ENCODE data around the gene ACSL5. TPM values are rescaled to one million over a fixed set of nuclear protein-coding genes. Genes with fewer than 3 reads are reported as not detected.
"Not testable (repeated sequence)": the region's sequence is repeated elsewhere in the genome, so short reads cannot be mapped to it uniquely, and the experiment has no call there.

ACSL5 gene
- total RNA-seq, 1 donor from 2014 or later = 10.1 TPM

DNA sequence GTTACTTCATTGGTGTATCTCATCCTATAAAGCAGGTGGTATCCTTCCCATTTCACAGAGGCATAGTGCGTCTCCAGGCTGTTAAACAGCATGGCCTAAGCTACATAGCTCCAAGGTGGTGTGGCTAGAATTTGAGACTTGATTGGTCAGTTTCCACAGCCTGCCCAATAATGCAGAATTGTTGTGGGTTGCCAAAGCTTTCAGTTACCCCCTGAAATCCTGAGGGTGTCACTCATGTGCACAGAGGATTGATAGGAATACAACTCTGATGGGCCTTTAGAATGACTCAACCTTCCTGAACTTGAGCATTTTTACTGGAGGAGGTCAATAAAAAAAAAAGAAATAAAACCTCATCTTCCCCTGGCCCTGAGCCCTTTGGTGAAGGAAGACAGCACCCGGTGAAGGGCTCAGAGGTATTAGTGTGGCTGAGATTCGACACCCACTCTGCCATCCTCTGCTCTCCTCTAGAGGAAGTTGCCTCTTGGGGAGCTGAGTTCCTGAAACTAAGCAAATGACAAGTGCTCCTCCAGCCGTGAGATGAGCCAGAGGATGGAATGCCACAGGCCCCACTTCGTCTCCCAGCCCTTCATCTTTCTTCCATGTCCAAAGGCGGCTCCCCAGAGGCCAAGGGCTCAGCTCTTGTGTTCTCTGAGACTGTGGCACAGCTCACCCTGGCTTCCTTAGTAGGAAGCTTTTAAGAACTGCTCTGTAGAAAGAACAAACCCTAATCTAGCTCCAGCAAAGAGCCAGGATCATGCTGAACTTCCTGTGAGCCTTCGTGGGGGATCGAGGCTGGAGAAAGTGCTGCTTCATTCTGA, 1.0 kb downstream of the ACSL5 start:
- DNase-seq = no peak

DNA sequence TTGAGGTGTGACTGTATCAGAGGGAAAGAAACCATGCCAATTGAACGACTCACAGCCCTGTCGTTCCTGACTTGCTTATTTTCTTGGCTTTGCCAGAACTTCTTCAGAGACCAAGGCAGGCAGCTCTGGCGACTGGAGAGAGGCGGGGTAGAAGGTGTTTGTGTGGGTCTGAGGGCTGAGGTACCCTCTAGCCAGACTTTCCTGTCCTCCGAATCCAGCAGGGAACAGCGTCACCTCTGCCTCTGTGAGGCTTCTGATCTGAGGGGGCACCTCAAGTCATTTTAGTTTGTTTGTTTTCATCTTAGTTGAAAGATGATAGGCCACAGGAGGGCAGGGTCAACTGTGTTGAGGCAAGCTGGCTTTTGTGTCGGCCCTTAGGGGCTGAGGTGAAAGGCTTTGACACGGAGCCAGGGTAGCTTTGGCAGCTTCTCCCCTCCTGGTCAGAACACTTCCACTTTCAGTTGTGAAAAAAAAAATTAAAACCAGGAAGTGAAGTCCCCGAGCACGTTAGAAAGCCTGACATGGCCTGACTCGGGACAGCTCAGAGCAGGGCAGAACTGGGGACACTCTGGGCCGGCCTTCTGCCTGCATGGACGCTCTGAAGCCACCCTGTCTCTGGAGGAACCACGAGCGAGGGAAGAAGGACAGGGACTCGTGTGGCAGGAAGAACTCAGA, 1.9 kb downstream of the ACSL5 start:
- no peak for DNase-seq

DNA sequence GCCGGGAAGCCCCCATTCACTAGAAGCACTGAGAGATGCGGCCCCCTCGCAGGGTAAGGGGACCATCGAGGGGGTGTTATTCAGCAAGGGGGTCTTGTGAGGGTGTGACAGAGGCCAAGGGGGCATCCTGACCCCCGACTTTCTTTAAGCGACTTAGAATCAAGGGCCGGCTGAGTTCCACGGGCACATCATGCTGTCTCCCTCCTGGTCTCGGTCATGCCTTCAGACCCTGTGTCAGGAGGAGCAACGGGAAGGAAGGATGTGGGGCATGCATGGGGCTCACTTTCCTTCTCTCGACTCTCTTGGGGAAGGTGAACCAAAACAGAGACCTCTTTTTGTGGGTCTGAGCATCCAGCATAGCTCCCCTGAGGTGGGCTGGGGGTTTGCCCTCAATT, 2.5 kb downstream of the ACSL5 start:
- no peak for DNase-seq

DNA sequence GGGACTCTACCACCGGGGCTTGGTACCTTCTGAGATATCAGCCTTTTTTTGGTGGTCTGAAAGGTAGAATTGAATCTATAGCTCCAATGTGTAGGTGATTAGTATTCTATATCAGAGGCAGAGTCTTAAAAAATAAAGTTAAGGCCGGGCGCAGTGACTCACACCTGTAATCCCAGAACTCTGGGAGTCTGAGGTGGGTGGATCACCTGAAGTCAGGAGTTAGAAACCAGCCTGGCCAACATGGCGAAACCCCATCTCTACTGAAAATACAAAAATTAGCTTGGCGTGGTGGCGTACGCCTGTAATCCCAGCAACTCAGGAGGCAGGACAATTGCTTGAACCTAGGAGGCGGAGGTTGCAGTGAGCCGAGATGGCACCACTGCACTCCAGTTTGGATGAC, 3.2 kb downstream of the ACSL5 start:
- DNase-seq = not testable (repeated sequence)

DNA sequence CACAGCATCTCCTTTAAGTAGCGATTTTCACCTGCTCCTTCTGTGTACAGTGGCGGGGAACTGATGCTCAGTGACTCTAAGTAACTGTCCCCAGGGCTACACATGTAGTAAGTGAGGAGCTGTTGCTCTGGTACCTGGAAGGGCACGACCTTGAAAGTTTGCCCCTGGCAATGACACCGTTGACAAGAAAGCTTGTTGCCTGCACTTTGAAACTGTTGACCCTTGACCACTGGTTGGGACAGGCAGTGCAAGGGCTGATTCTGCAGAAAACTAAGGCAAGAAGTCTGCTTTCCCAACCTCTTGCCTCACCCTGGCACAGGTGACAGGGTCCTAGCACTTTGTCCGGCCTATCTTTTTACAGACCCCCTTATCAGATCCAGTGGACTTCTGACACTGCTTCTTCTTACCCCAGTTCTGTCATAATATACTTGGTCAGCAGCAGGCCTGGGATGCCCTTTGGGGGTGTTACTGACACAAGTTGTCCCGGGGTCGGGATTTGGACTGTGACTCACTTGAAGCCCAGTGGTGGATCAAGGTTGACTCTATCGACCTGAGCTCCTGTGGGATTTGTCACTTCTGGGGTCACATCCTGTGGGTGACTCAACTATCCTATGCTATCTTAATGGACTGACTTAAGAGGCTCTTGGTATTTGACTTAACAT, 5.8 kb downstream of the ACSL5 start:
- DNase-seq = no peak

DNA sequence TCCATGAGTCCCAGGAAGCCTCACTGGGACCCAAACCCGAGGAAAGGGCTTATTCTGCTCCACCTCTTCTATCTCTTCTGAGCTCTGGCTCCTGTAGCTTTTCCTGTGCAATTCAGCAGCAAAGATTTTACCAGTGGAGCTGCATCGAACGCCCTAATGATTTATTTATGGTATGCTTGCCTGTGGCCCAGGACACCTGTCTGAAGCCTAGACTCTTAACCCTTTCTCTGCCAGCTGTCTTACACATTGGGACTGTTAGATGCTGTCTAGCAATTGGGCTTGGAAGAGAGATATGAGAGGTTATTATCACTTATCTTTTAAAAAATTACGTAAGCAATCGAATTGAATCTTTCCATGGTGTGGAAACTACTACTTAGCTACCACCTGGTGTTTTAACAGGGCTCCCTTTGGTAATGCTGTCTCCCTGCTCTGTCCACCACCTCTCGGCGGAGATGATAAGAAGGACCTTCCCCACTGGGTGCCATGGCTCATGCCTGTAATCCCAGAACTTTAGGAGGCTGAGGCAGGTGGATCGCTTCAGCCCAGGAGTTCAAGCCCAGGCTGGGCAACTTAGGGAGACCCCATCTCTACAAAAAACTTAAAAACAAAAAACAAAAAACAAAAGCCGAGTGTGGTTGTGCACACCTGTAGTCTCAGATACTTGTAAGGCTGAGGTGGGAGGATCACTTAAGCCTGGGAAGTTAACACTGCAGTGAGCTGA, 8.8 kb downstream of the ACSL5 start:
- no peak for DNase-seq

DNA sequence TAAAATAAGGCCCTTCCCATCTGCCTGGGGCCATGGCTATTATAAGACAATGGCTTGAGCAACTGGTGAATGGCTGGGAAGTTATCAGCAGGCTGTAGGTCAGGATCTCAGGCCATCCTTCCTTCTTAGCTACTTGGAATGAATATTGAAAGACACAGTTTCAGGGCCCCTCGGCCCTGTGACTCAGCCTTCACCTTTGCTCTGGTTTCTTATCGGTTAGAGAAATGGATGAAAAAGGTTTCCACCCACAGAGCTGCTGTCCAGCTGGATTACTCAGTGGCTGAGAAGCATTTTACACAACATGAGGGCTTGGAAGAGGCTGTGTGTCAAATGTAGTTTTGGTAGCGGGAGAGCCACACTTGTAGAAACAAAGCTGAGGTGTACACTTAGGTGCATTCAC, 9.4 kb downstream of the ACSL5 start:
- DNase-seq = no peak

DNA sequence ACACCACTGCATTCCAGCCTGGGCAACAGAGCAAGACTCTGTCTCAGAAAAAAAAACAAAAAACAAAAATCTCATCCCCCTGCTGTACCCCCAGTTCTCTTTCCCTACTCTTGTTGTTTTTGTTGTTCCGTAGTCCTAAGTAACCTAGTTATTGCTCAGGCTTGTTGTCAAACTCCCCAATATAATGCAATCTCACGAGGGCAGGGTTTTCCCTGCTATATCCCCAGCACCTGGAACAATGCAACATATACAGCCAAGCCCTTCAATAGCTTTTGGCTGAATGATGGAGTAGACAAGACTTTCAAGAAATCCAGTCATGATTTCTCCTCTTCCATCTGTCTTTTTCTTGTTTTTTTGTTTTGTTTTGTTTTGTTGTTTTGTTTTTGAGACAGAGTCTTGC, 10.2 kb downstream of the ACSL5 start:
- no peak for DNase-seq

DNA sequence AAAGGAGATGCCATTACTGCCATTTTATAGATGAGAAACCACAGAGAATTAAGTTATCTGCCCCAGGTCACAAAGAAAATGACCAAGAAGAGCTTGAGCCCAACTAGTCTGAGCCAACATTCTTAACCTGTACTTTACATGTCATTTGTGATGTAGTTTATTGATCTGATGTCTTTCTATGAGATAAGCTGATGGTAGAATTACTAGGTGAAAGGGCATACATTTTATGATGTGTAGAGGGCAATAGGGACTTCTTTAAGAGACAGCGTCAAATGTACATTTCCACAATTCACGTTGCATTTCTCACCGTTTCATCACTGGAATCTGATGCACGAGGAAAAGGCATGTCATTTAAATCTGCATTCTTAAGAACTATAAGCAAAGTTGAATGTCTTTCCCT, 11.3 kb downstream of the ACSL5 start:
- DNase-seq = no peak

DNA sequence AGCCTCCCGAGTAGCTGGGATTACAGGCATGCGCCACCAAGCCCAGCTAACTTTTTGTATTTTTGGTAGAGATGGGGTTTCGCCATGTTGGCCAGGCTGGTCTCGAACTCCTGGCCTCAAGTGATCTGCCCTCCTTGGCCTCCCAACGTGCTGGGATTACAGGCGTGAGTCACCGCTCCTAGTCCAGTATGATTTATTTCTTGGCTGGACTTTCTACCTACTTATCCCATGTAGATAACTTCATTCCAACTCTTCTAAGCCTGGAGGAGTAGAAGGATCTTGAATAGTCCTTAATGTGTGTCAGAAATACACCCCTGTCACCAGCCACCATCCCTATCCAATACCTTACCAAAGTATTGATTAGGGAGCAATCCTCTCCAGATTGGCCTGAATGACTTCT, 14.1 kb downstream of the ACSL5 start:
- DNase-seq = not testable (repeated sequence)

DNA sequence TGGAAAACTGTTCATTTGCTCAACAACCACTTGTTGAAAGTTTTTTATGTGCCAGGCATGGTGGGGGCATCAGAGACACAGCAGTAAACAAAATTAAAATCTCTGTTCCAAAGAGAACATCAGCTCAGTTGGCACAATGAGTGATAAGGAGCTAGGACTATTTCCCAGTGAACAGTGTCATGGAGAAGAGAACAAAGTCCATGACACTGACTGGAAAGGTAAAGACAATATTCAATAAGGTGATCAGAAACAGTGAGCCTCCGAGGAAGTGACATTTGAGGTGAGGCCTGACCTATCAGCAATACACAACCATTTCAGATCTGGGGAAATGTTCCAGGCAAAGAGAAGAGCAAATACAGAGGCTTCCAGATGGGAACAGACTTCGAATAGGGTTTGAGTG, 14.6 kb downstream of the ACSL5 start:
- DNase-seq = no peak

DNA sequence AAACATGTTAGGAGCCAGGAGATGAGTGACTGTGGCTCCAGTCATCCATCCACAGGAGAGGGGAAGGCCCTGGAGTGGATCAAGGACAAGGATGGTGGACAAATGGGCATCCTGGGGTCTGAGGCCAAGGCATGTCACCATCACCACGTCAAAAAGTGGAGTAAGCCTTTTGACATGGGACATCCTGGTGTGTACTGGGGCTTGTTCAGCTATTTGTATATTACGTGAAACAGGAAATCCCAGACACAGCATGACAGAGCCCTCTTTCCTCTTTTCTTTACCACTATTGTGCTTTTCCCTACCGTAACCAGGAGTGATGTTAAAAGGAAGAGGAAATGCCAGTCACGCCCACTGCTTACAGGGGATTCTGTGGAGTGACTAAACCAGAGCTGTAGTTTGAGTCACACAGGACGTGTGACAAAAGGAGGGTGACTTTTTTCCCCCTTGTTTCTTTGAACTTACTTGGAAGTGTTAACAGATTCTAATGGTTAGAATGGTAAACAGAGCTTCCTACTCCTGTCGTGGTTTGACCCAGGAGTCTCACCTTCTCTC, 15.4 kb downstream of the ACSL5 start:
- peak; percentile 41 for DNase-seq

DNA sequence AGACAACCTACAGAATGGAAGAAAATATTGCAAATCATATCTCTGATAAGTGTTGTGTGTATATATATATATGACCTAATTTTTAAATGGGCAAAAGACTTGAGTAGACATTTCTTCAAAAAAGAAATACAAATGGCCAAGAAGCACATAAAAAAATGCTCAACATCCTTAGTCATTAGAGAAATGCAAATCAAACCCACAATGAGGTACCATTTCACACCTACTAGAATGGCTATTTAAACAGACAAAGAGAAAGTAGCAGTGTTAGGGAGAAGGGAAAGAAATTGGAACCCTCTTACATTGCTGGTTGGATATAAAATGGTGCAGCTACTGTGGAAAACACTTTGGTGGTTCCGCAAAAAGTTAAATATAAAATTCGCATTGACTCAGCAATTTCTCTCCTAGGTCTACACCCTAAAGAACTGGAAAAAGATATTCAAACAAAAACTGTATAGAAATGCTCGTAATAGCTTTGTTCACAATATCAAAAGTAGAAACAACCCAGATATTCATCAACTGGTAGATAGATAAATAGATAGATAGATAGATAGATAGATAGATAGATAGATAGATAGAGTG, 16.3 kb downstream of the ACSL5 start:
- DNase-seq = no peak

DNA sequence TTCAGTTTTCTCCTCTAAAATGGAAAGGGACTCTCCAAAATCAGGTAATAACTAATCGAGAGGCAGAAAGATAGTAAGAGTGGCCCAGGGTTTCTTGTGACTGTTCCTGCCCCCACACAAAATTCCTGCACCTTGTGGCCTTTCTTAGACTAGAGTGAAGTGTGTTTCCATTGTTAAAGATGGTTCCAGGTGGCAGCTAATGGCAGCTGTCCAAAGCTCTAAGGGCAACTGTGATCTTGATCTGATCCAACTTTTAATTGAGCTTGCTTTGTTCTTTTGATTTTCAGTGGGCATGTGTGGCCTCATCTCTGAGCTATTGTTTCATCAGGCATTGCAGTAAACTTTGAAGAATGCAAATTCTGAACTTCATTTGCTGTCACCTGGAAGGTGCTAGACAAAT, 19.4 kb downstream of the ACSL5 start:
- no peak for DNase-seq

DNA sequence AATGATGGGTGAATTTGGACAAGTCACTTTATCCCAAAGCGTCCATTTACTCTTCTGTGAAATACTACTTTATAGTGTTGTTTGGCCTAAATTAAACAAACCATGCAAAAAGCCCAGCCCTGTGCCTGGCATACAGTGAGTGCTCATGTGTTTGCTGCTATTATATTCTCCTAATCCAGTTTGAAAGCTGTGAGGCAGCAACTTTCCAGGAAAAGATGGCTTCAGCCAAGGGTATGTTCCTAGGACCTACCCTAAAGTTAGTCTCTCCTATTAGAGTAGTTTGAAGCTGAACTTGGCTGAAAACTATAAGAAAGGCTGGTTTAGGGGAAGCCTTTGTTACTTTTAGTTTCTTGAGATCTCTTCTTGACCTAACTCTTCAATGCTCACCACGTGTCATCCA, 19.9 kb downstream of the ACSL5 start:
- DNase-seq = no peak

DNA sequence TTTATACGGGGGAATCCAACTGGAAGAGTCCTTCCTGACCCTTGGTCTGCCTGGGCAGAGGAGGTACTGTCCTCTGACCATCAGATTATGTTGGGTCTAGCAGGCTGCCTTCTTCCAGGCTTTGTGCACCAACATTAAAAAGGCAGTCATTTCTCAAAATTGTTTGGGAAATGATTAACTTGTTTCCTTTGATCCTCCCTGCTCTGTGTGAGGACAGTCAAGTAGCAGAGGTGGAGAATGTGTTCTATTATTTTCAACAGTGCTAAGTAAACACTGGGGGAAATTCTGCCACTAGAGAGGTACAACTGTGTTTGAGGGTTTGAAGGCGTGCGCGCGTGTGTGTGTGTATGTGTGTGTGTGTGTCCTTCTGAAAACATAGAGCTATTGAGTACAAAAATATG, 20.6 kb downstream of the ACSL5 start:
- DNase-seq = no peak

DNA sequence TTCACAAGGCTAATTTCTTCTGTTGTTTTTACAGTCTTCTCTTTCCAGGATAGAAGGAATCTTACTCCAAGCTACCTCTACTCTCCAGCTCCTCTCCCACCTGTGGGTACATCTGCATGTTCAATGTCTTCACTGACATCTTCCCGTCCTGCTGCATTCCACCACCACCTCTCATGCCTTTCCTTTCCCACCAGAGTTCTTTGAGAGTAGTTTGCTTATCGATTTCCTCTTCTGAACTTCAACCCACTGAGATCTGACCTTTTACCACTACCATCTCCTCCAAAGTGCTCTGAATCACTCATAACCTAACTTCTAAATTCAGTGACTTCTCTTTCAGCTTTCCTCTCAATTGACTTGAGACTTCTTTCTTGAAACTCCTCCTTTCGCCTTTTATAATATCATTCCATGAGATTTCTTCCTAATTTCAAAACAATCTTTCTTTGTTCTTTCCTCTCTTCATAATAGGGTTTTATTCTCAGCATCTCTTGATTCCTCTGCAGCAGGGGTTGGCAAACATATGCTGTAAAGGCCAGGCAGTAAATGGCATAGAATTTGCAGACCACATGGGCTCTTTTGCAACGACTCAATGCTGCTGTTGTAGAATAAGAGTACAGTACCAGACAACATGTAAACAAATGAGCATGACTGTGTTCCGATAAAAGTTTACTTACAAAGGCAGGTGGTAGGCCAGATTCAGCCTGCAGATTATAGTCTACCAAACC, 22.1 kb downstream of the ACSL5 start:
- DNase-seq = no peak

DNA sequence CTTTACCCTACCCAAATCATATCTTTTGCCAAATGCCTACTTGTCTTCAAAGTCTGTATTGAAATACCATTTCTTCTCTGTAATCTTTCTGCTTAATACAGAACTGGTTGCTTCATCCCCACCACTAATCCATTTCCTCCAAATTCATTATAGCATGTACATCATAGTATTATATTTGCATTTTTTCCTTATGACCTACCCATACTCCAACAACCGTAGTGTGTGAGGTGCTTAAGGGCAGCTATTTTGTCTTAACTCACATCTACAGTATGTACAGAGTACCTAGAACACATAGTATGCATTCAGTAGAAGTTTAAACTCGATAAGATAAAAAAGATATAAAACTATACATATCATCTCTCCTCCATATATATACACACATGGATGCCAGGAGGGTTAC, 23.7 kb downstream of the ACSL5 start:
- no peak for DNase-seq

DNA sequence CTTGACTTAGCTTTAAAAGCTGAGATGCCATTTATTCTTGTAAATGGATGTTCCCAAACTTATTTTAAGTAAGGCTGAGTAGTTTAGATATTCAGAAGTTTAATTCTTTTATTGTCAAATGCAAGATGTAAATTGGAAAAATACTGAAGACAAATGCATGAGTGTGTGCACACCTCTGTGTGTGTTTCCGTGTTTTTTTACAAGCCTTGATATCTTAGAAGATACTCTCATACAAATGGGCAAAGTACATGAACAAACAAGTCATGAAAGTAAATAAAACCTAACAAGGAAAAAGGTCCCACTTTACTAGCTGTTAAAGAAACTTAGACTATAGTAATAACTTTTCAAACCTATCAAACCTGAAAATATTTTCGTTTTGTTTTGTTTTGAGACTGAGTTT, 29.0 kb downstream of the ACSL5 start:
- no peak for DNase-seq

DNA sequence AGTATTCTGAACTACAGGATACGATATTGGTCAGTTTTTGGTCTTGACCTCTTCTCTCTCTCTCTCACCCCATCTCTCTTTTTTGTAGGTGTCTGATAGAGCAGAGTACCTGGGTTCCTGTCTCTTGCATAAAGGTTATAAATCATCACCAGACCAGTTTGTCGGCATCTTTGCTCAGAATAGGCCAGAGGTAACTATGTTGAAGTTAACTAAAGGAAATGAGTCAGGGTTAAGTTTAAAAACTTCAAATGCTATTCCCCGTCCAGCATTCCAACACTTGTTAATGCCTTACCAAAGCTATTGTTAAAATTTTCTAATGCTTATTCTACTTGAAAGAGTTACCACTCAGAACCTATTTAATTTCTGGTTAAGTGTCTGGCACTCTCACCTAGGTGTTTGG, 30.7 kb downstream of the ACSL5 start:
- no peak for DNase-seq

DNA sequence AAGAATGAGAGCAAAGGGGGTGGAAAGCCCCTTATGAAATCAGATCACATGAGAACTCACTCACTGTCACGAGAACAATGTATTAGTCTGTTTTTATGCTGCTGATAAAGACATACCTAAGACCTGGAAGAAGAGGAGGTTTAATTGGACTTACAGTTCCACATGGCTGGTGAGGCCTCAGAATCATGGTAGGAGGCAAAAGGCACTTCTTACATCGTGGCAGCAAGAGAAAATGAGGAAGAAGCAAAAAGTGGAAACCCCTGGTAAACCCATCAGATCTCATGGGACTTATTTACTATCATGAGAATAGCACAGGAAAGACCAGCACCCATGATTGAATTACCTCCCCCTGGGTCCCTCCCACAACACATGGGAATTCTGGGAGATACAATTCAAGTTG, 32.9 kb downstream of the ACSL5 start:
- DNase-seq = not testable (repeated sequence)

DNA sequence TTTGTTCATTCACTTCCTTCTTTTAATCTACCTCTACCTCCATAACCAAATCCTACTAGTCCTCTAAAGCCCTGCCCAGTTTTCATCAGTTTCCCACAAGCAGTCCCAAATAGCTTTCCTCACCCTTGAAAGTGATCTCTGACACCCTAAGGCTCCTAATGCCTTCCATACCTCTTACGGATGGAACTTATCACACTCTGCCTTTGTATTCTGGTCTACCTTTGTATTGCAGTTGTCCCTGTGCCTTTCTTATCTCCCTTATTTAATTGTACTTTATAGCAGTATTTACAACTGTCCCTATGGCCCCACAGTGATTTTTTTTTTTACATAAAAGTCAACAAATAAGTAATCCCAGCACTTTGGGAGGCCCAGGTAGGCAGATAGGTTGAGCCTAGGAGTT, 33.8 kb downstream of the ACSL5 start:
- DNase-seq = no peak

Measured in skin of body (tissue), 2 donors.